ENCODE data around the gene PALD1. TPM values are rescaled to one million over a fixed set of nuclear protein-coding genes. Genes with fewer than 3 reads are reported as not detected.

Gene PALD1
- total RNA-seq, 1 experiment from 2014 or later: 33.1 TPM

DNA sequence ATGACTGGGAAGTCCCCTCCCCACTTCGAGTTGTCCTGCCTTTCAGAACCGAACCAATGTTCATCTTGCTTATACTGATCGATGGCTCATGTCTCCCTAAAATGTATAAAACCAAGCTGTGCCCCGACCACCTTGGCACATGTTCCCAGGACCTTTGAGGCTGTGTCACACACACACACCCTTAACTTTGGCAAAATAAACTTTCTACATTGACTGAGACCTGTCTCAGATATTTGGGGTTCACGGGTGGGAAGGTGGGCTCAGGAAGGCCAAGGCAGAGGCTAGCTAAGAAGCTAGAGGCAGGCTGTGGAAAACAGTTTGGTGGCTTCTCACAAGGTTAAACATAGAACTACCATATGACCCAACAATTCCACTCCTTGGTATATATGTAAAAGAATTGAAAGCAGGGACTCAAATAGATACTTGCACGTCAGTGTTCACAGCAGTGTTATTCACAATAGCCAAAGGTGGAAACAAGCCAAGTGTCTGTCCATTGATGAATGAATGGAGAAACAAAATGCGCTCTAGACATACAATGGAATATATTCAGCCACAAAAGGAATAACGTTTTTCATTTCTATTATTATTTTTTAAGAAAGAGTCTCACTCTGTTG, 108.6 kb downstream of the PALD1 start:
- DNase-seq (ENCODE audit: low read depth, low spot score) (no peak), ATAC-seq (no peak)
- no peaks in the 10 kb centered on the region for H3K36me3 ChIP-seq (ENCODE audit: control insufficient read depth in 1 of 2, insufficient read depth in 2 of 2, low read length in 2 of 2)
- no peak overlapping the region for H3K4me3 ChIP-seq (replicated peaks in 1 of 2; ENCODE audit: low read depth in 1 of 2, low read length in 2 of 2)
- BruUV-seq (replicated peaks): no TSS peak
- H3K27ac ChIP-seq (ENCODE audit: low read depth, low read length): no peak overlapping the region
- no peaks in the 10 kb centered on the region for H3K9me3 ChIP-seq (ENCODE audit: control insufficient read depth in 1 of 2, insufficient read depth in 1 of 2, low read depth in 1 of 2, low read length in 2 of 2)
- H4K20me1 ChIP-seq (ENCODE audit: insufficient read depth): no peaks in the 10 kb centered on the region
- H3K4me2 ChIP-seq (ENCODE audit: low read length): no peak overlapping the region
- ChIA-PET RAD21 (ENCODE audit: low non-redundant PET in 1 of 2, low total read pairs in 2 of 2, uncharacterized antibody in 2 of 2, unreplicated experiment in 2 of 2) (no interaction called here), CTCF (no interaction called here), POLR2A (interaction anchor here (1.4 kb wide), 1 partner anchor 10 kb away, joined by 3 read pairs; no protein-coding TSS in a partner anchor)
- TF ChIP-seq, protein P1, sequence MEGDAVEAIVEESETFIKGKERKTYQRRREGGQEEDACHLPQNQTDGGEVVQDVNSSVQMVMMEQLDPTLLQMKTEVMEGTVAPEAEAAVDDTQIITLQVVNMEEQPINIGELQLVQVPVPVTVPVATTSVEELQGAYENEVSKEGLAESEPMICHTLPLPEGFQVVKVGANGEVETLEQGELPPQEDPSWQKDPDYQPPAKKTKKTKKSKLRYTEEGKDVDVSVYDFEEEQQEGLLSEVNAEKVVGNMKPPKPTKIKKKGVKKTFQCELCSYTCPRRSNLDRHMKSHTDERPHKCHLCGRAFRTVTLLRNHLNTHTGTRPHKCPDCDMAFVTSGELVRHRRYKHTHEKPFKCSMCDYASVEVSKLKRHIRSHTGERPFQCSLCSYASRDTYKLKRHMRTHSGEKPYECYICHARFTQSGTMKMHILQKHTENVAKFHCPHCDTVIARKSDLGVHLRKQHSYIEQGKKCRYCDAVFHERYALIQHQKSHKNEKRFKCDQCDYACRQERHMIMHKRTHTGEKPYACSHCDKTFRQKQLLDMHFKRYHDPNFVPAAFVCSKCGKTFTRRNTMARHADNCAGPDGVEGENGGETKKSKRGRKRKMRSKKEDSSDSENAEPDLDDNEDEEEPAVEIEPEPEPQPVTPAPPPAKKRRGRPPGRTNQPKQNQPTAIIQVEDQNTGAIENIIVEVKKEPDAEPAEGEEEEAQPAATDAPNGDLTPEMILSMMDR (IDR thresholded peaks at IDR 0.05 in 2 of 3, conservative IDR thresholded peaks at IDR 0.05 in 1 of 3; ENCODE audit: borderline replicate concordance in 1 of 3, insufficient read depth in 1 of 3, low read depth in 2 of 3, low read length in 2 of 3): no peak
- no peak for TF ChIP-seq ZNF274 (IDR thresholded peaks at IDR 0.05; ENCODE audit: low read depth, low read length)
- no peak for TF ChIP-seq EGR1 (IDR thresholded peaks at IDR 0.05; ENCODE audit: low read depth)
- no peaks in the 10 kb centered on the region for H3K27me3 ChIP-seq (ENCODE audit: insufficient read depth, low read length)
- no peaks in the 10 kb centered on the region for H3K79me2 ChIP-seq (ENCODE audit: insufficient read depth, low read length)
- H2AFZ ChIP-seq (ENCODE audit: low read depth, low read length, poor library complexity, severe bottlenecking): no peak overlapping the region
- H3K9ac ChIP-seq (ENCODE audit: low read length): no peak overlapping the region
- H3K9me2 ChIP-seq (ENCODE audit: insufficient read depth): no peaks in the 10 kb centered on the region
- intact Hi-C loops (cut with micrococcal nuclease): no loop called here
- H3K4me1 ChIP-seq (ENCODE audit: control insufficient read depth in 1 of 2, insufficient read depth in 2 of 2, low read length in 2 of 2): peaks cover 40 to 83% of the 10 kb centered on the region in 2 experiments

DNA sequence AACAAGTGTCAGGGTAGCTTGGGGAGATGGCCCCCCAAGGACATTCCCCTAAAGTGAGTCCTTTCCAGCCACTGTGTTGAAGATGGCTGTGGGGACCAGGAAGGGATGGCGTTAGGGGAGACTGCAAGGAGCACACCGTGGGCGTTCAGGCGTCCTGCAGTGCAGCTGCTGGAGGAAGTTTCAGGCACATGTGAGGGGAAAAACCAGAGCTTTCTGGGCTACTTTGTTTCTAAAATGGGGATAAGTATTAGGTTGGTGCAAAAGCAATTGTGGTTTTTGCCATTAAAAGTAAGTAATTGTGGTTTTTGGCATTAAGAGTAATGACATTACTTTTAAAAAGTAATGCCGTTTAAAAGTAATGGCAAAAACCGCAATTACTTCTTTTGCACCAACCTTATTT, 109.7 kb downstream of the PALD1 start:
- no TSS peak for BruUV-seq (replicated peaks)
- H3K27me3 ChIP-seq (ENCODE audit: insufficient read depth, low read length): no peaks in the 10 kb centered on the region
- H4K20me1 ChIP-seq (ENCODE audit: insufficient read depth): no peaks in the 10 kb centered on the region
- H2AFZ ChIP-seq (ENCODE audit: low read depth, low read length, poor library complexity, severe bottlenecking): no peak overlapping the region
- H3K4me1 ChIP-seq (ENCODE audit: control insufficient read depth in 1 of 2, insufficient read depth in 2 of 2, low read length in 2 of 2): peaks cover 37 to 84% of the 10 kb centered on the region in 2 experiments
- peak overlapping the region; percentile 28; the same call in 1 of the 2 replicates for H3K4me2 ChIP-seq (ENCODE audit: low read length)
- ChIA-PET RAD21 (ENCODE audit: low non-redundant PET in 1 of 2, low total read pairs in 2 of 2, uncharacterized antibody in 2 of 2, unreplicated experiment in 2 of 2) (no interaction called here), POLR2A (interaction anchor here (1.4 kb wide), 1 partner anchor 9 kb away, joined by 3 read pairs; no protein-coding TSS in a partner anchor), CTCF (no interaction called here)
- ATAC-seq (no peak), DNase-seq (ENCODE audit: low read depth, low spot score) (no peak)
- no peaks in the 10 kb centered on the region for H3K9me3 ChIP-seq (ENCODE audit: control insufficient read depth in 1 of 2, insufficient read depth in 1 of 2, low read depth in 1 of 2, low read length in 2 of 2)
- no peaks in the 10 kb centered on the region for H3K9me2 ChIP-seq (ENCODE audit: insufficient read depth)
- no peaks in the 10 kb centered on the region for H3K36me3 ChIP-seq (ENCODE audit: control insufficient read depth in 1 of 2, insufficient read depth in 2 of 2, low read length in 2 of 2)
- intact Hi-C loops (cut with micrococcal nuclease): no loop called here
- TF ChIP-seq YY1 (IDR thresholded peaks at IDR 0.05; ENCODE audit: extremely low read depth, insufficient replicate concordance, low read depth, low read length) (no peak), EGR1 (IDR thresholded peaks at IDR 0.05; ENCODE audit: low read depth) (no peak), ZFX (IDR thresholded peaks at IDR 0.05) (no peak)
- TF ChIP-seq, protein P2, sequence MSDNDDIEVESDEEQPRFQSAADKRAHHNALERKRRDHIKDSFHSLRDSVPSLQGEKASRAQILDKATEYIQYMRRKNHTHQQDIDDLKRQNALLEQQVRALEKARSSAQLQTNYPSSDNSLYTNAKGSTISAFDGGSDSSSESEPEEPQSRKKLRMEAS (IDR thresholded peaks at IDR 0.05): no peak
- no peaks in the 10 kb centered on the region for H3K79me2 ChIP-seq (ENCODE audit: insufficient read depth, low read length)
- no peak overlapping the region for H3K4me3 ChIP-seq (replicated peaks in 1 of 2; ENCODE audit: low read depth in 1 of 2, low read length in 2 of 2)
- no peak overlapping the region for H3K27ac ChIP-seq (ENCODE audit: low read depth, low read length)
- no peak overlapping the region for H3K9ac ChIP-seq (ENCODE audit: low read length)

All from HCT116 (cell line).